OCI-LY7 (cell line): ENCODE measurements around the gene CTBP1. TPM values are rescaled to one million over a fixed set of nuclear protein-coding genes. Genes with fewer than 3 reads are reported as not detected.

ENCODE experiments used
- BruUV-seq: library from RNA; stranded (reverse); fragments of 400-500 nt; replicated peaks from 2 replicates; lab custom pipeline; 2021; lab: Mats Ljungman, UMichigan
- CTCF ChIA-PET: fragments of 300-600 bp; sonication (Branson Sonifier 250); formaldehyde crosslinking; loops from one replicate; lab custom pipeline; 2022; ENCODE audit warnings: antibody characterized with exemption; ENCODE audit not compliant: unreplicated experiment; lab: Charles Lee
- POLR2A ChIA-PET: fragments of 300-600 bp; sonication (Branson Sonifier 250); formaldehyde crosslinking; loops from one replicate; lab custom pipeline; 2022; ENCODE audit warnings: antibody characterized with exemption; lab: Charles Lee
- DNase-seq: peaks from one replicate; pipeline ENCODE4 v3.0.0-alpha.2; 2015; ENCODE audit warnings: low spot score
- H2AFZ ChIP-seq: fragments of 200-600 bp; sonication (generic), shearing (Covaris generic); 2 replicates; pipeline ENCODE4 v1.6.1; 2014; ENCODE audit warnings: mild to moderate bottlenecking, antibody characterized with exemption, low read length, moderate library complexity
- H3K27ac ChIP-seq: fragments of 200-600 bp; sonication (generic); 2 replicates; pipeline ENCODE4 v1.5.1; 2014; ENCODE audit warnings: mixed run types, low read depth, mild to moderate bottlenecking, moderate library complexity, low read length, inconsistent platforms; ENCODE audit not compliant: poor library complexity, severe bottlenecking
- H3K36me3 ChIP-seq: fragments of 200-600 bp; sonication (generic); 2 replicates; pipeline ENCODE4 v1.6.1; 2014; ENCODE audit warnings: mild to moderate bottlenecking, antibody characterized with exemption, low read length, moderate library complexity, mixed read lengths; ENCODE audit not compliant: insufficient read depth
- H3K4me1 ChIP-seq: fragments of 200-600 bp; sonication (generic); 2 replicates; pipeline ENCODE4 v1.5.1; 2014; ENCODE audit warnings: mild to moderate bottlenecking, low read length; ENCODE audit not compliant: insufficient read depth, poor library complexity, severe bottlenecking
- H3K4me2 ChIP-seq: fragments of 200-600 bp; sonication (generic); 2 replicates; pipeline ENCODE4 v1.6.1; 2014; ENCODE audit warnings: mild to moderate bottlenecking, low read length
- H3K4me3 ChIP-seq: fragments of 200-600 bp; sonication (generic); 2 replicates; pipeline ENCODE4 v1.5.1; 2014; ENCODE audit warnings: mild to moderate bottlenecking, low read depth, low read length; ENCODE audit not compliant: poor library complexity, severe bottlenecking
- H3K79me2 ChIP-seq: fragments of 200-600 bp; sonication (generic); 2 replicates; pipeline ENCODE4 v1.6.1; 2016; ENCODE audit warnings: low read depth, mild to moderate bottlenecking, low read length, moderate library complexity, mixed read lengths; ENCODE audit not compliant: insufficient read depth
- H3K9me2 ChIP-seq: fragments of 200-600 bp; sonication (generic); 2 replicates; pipeline ENCODE4 v1.6.1; 2016; ENCODE audit warnings: mild to moderate bottlenecking, low read length, mixed read lengths; ENCODE audit not compliant: insufficient read depth
- H3K9me3 ChIP-seq: fragments of 200-600 bp; sonication (generic); 2 replicates; pipeline ENCODE4 v1.6.1; 2014; ENCODE audit warnings: mild to moderate bottlenecking, mixed run types, low read length, mixed read lengths
- H4K20me1 ChIP-seq: fragments of 200-600 bp; sonication (generic); 2 replicates; pipeline ENCODE4 v1.6.1; 2014; ENCODE audit warnings: mild to moderate bottlenecking, antibody characterized with exemption, low read length, moderate library complexity, mixed read lengths; ENCODE audit not compliant: insufficient read depth
- EZH2phosphoT487 ChIP-seq: fragments of 200-600 bp; sonication (generic); IDR thresholded peaks from 2 replicates; pipeline ENCODE4 v1.6.1; 2018; ENCODE audit warnings: low read depth, borderline replicate concordance, mild to moderate bottlenecking, mixed run types, antibody characterized with exemption, low read length, moderate library complexity, mixed read lengths
- intact Hi-C: fragments of 100-400 bp; cut with micrococcal nuclease; formaldehyde crosslinking; loops from one replicate; pipeline ENCODE4 v1.10.0; 2022; ENCODE audit not compliant: unreplicated experiment
- total RNA-seq, 2 experiments: library from RNA; depleted of rRNA in 1 of 2; stranded (reverse); fragments of >200 nt in 1 of 2; shearing (Covaris generic) in 1 of 2; gene quantifications; 2 replicates each; pipeline ENCODE4 v1.2.3, GENCODE V29; 2014 to 2022
- TF ChIP-seq, protein P1 (sequence below): fragments of 200-600 bp; sonication (generic); conservative IDR thresholded peaks from 2 replicates; pipeline ENCODE4 v1.5.1; 2014; ENCODE audit warnings: mild to moderate bottlenecking, antibody characterized with exemption, low read length, moderate library complexity, mixed read lengths

Gene CTBP1
- total RNA-seq, 2 experiments from 2014 or later: 238 to 311 TPM

DNA sequence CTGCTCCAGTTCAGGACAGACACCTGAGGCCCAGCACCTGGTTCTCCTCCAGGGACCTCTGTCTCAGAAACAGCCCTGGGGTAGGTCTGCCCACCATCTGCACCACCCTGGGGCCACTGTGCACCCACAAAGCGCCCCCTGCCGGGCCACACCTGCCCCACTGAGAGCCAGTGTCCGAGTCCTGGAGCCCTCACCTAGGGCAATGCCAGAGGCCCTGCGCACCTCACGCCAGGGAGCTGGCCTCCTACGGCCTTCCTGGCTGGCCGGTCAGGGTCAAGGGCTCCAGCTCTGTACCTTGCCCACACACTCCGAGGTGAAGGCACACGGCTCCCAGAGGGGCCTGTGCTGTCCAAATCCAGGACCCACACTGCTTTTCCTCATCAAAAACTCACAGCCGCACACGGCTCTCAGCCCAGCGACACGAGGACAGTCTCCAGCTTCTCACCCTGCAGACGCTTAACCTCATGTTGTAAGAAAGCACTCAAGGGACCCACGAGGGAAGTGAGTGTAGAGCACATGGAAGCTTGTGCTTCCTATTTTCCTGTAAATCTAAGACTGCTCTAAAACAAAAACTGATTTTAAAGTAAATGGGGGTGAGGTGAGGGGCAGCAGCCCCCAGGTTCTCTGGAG, 5.4 kb downstream of the CTBP1 start:
- POLR2A ChIA-PET: interaction anchor here (0.7 kb wide), 1 partner anchor 59 kb away, joined by 5 read pairs; no protein-coding TSS in a partner anchor
- H3K27ac ChIP-seq: no peak overlapping the region
- CTCF ChIA-PET: no interaction called here
- no peak overlapping the region for H3K4me3 ChIP-seq
- TF ChIP-seq, protein P1, sequence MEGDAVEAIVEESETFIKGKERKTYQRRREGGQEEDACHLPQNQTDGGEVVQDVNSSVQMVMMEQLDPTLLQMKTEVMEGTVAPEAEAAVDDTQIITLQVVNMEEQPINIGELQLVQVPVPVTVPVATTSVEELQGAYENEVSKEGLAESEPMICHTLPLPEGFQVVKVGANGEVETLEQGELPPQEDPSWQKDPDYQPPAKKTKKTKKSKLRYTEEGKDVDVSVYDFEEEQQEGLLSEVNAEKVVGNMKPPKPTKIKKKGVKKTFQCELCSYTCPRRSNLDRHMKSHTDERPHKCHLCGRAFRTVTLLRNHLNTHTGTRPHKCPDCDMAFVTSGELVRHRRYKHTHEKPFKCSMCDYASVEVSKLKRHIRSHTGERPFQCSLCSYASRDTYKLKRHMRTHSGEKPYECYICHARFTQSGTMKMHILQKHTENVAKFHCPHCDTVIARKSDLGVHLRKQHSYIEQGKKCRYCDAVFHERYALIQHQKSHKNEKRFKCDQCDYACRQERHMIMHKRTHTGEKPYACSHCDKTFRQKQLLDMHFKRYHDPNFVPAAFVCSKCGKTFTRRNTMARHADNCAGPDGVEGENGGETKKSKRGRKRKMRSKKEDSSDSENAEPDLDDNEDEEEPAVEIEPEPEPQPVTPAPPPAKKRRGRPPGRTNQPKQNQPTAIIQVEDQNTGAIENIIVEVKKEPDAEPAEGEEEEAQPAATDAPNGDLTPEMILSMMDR: peak; percentile 74
- TF ChIP-seq EZH2phosphoT487: no peak
- H2AFZ ChIP-seq: no peak overlapping the region
- H3K9me3 ChIP-seq: no peaks in the 10 kb centered on the region
- intact Hi-C loops: loop anchor here (1.0 to 10.0 kb wide), 3 partner anchors 76 to 229 kb away; partner anchors contain the start of gene FGFRL1
- H4K20me1 ChIP-seq: peaks cover 15% of the 10 kb centered on the region
- H3K4me2 ChIP-seq: no peak overlapping the region
- BruUV-seq: no TSS peak
- DNase-seq: peak; percentile 51
- peaks cover 21% of the 10 kb centered on the region; the same call in 1 of the 2 replicates for H3K36me3 ChIP-seq
- H3K79me2 ChIP-seq: peaks cover 62% of the 10 kb centered on the region
- peaks cover 16% of the 10 kb centered on the region for H3K4me1 ChIP-seq
- no peaks in the 10 kb centered on the region for H3K9me2 ChIP-seq

DNA sequence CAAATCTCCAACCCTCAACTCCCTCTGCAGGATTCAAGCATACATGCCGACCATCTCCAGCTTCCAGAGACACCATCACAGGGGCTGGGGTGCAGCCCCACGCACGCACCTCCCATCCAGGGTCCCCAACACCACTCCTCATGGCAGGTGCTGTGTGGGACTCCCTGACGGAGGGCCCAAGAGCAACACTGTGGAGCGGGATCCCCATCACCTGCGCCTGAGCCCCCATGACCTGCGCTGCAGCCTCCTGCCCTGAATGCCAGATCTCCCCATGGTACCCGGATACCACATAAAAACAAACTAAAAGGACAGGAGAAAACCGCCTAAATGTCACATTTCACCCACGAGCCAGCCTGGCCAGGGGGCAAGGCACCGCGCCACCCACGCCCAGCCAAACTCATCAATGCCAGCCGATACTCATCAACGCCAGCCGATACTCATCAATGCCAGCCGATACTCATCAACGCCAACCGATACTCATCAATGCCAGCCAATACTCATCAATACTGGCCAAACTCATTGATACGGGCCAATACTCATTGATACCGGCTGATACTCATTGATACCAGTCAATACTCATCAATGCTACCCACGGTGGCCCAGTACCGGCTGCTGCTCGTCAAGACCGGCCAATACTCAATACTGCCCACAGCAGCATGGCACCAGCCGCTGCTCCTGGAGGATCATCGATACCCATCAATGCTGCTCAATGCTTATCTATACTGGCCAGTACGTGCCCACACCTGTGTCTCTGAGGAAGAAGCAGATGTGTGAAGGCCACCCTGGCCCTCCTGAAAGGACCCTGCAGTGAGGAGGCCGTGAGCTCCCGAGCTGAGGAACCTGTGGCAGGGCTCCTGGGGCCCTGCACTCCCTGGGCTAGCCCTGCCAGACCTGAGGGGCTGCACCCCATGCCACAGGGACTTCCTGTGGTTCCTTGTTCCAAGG, 6.2 kb downstream of the CTBP1 start:
- Histone ChIP-seq H3K79me2 (peaks cover 58% of the 10 kb centered on the region), H4K20me1 (peaks cover 15% of the 10 kb centered on the region), H3K4me3 (no peak overlapping the region), H3K27ac (no peak overlapping the region), H3K9me3 (no peaks in the 10 kb centered on the region), H3K4me2 (no peak overlapping the region), H3K4me1 (peaks cover 16% of the 10 kb centered on the region), H3K9me2 (no peaks in the 10 kb centered on the region), H2AFZ (no peak overlapping the region), H3K36me3 (peaks cover 25% of the 10 kb centered on the region; the same call in 1 of the 2 replicates)
- no peak for DNase-seq
- ChIA-PET CTCF (no interaction called here), POLR2A (no interaction called here)
- intact Hi-C loops: loop anchor here (1.0 to 10.0 kb wide), 3 partner anchors 75 to 228 kb away; partner anchors contain the start of gene FGFRL1
- no TSS peak for BruUV-seq
- TF ChIP-seq EZH2phosphoT487: no peak
- TF ChIP-seq, protein P1: no peak
